NCI-H526 treated with DMSO at 0.1 percent for 48 hours (cell line): ENCODE data around the gene PTPRS.
"Not testable (repeated sequence)": the region's sequence is repeated elsewhere in the genome, so short reads cannot be mapped to it uniquely, and the experiment has no call there.

Experiments used
- DNase-seq: peaks from one replicate; lab custom pipeline; 2025; lab: John Stamatoyannopoulos, UW

PTPRS gene

DNA sequence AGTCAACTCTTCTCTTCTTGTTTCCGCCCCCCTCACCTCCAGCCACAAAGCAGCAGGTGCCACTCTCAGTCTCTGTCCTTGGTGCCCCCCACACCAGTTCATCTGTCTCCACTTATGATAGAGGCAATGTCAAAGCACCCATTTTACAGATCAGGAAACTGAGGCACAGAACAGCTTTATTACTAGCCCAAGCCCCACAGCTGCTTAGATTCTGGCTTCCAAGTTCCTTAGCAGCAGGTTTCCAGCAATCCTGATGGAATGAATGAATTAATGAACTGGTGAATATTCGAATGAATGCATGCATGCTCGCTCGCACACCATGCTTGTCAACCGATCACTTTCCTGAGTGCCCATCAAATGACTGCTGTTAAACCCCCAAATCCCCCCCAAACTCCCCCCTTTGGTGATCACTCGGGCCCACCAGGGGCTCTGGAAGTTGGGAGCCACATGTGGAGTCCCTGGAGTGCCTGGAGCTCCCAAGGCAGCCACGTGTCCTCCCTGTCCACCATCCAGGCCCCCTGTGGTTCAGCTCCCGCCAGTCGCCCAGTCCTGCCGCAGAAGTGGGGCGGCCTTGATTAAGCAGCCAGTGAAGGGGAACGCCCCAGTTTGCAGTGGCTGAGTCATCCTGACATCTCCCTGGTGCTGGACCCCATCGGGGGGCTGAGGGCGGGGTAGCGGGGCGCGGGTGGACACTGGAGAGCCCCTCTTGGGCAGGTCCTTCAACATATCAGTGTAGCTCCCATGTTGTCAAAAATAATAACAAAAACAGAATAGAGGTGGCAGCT, 6.8 kb downstream of the PTPRS start:
- DNase-seq = no peak

DNA sequence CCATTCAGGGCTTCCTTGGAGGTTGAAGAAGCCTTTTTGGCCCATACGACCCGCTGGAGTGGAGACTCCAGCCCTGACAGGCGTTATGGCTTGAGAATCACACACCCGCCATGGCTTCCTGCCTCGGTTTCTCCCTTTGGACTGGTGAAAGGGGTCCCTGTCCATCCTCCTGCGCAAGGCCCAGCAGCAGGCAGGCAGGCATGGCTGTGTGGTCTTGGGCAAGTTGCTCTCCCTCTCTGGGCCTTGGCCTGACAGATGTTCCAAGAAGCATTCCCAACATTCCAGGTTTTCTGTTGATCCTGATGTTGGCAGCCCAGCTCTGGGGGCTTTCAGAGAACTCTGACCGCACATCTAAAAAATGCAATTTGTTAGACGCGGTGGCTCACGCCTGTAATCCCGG, 8.1 kb downstream of the PTPRS start:
- no peak for DNase-seq

DNA sequence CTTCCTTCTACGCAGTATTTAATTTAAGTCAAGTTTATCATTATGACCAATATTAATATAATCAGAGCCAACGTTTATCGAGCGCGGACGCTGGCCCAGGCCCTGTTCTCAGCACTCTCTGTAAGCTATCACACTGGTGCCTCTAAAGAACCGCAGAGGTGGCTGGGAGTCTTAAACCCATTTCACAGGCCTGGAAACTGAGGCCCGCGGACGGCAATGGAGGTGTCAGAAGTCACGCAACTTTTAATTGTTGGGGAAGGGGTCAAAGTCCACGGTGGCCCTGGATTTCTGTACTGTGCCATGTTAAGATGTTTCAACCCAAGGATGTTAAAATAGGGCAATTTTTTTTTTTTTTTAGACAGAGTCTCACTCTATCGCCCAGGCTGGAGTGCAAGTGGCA, 8.8 kb downstream of the PTPRS start:
- DNase-seq = no peak

DNA sequence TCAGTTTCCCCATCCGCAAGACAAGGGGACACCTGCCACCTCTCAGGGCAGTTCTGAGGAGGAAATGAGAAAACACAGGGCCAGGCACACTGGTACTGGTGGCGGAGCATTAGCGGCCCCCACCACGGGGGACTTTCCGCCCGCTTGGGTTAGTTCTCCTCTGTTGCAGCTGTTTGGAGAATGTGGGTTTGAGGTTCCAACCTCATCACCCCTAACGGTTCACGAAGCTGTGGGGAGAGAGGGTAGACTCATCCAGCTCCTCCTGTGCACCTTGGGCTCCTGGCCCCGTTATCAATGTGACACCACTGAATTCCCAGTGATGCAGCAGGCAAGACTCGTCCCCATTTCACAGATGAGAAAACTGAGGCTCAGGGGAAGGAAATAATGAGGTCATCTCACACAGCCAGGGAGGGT, 10.3 kb downstream of the PTPRS start:
- no peak for DNase-seq

DNA sequence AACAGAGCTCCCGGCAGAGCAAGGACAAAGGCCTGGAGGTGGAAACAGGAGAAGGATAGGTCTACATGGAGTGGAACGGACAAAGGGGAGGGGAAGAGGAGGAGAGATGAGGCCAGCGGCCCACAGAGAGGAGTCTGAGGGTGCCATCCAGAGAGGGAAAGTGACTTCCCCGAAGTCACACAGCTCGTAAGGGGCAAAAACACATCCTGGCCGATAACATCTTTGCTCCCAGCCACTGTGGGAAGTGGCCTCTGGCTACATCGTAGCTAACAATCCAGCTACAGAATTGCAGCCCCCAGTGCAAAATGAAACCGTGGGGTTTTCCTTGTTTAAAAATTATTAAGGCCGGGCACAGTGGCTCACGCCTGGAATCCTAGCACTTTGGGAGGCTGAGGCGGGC, 11.5 kb downstream of the PTPRS start:
- no peak for DNase-seq

DNA sequence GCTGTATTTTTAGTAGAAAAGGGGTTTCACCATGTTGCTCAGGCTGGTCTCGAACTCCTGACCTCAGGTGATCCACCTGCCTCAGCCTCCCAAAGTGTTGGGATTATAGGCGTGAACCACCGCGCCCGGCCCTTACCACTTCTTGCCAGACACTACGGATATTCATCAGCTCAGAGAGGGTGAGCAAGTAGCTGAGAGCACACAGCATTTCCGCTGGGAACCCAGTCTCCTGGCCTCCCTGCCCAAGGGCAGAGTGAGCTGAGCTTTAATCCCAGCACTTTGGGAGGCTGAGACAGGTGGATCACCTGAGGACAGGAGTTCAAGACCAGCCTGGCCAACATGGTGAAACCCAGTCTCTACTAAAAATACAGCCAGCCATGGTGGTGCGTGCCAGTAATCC, 12.2 kb downstream of the PTPRS start:
- not testable (repeated sequence) for DNase-seq

DNA sequence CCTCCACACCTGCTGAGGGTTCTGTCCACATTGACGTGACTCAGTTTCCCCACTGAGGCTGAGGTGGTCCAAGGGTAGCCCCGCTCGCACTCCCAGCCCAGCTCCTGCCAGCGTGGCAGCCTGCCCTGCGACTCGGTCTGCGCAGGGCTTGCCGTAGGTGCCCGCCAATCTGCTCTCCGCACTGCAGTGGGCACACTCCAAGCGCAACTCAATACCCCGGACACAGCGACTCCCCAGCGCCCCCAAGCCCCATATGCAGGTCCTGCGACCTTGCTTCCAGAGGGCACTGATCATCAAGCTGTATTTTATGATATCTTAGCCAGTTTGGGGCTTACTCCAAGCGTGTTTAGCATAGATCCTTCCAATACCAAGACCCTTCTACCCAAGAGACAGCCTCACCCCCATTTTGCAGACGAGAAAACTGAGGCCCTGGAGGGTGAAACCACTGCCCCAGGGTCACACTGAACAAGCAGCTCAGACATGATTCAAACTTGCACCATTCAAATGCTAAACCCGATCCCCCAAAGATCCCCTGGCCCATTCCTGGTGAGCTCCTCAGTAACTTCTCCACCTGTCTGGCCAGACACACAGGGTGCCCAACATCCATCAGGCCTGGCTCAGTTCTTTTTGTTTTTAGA, 13.5 kb downstream of the PTPRS start:
- peak; percentile 3 for DNase-seq

DNA sequence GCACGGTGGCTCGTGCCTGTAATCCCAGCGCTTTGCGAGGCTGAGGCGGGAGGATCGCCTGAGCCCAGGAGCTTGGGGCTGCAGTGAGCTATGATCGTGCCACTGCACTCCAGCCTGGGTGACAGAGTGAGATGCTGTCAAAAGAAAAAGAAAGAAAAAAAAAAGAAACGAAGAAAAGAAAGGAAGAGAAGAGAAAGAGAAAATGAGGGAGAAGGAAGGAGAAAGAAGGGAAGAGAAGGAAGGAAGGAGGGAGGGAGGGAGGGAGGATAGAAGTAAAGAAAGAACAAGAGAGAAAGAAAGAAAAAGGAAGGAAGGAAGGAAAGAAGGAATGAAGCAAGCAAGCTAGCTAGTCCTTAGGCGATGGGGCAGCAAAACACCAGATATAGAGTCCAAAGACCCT, 14.1 kb downstream of the PTPRS start:
- no peak for DNase-seq

DNA sequence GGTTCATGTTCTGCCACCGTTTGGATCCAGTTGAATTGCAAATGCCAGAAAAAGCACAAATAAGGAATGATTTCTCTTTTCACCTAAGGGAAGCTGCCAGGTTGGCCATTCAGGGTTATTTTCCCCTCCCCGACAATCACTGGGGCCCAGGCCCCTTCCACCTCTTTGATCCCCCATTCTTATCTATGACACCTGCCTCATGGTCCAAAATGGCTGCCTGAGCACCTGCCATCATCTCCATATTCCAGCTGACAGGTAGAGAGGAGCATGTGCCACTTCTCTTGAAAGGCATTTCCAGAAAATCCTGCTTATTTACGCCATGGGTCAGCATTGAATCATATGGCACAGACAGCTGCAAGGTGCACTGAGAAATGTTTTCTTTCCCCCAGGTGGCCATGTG, 15.7 kb downstream of the PTPRS start:
- DNase-seq = no peak

DNA sequence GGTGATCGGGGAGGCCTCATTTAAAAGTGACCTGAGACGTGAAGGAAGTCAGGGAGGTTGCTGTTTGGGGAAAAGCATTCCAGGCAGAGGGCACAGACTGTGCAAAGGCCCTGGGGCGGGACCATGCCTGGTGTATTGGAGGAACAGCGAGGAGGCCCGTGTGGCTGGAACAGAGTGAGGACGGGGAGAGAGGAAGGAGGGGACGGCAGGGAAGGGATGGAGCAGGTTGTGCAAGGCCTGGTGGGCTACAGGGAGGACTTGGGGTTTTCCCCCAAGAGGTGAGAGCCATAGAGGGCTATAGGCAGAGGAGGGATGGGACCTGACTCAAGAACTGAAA, 17.2 kb downstream of the PTPRS start:
- DNase-seq = no peak

DNA sequence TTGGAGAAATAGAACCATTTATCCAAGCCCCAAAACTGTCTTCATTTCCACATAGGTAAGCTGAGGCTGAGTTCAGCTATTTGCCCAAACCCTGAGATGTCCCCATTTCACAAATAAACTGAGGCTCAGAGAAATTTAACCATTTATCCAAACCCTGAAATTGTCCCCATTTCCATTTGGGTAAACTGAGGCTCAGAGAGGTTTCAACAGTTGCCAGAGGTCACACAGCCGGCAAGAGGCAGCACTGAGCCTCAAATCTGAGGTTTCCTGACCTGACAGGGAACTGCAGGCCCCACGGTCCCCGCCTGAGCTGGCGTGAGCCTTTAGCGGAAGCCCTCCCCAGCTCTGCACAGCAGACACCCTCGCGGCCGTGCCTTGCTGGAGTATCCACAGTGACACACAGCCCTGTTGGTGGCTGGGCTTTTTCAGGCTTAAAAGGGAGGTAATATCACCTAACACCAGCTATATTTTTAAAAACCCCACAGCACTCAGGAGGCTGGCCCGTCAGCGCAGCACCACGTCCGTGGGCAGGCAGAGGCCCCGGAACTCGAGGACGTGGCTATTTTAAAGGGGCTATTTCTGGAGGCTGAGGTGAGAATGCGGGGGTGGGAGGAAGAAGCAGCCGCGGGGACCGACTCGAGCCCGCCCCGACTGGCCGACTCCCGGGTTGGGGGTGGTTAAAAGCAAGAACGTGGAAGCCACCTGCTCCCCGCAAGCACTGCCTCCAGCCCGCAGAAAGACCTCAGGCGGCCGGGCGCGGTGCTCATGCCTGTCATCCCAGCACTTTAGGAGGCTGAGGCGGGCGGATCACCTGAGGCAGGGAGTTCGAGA, 18.5 kb downstream of the PTPRS start:
- DNase-seq = no peak

DNA sequence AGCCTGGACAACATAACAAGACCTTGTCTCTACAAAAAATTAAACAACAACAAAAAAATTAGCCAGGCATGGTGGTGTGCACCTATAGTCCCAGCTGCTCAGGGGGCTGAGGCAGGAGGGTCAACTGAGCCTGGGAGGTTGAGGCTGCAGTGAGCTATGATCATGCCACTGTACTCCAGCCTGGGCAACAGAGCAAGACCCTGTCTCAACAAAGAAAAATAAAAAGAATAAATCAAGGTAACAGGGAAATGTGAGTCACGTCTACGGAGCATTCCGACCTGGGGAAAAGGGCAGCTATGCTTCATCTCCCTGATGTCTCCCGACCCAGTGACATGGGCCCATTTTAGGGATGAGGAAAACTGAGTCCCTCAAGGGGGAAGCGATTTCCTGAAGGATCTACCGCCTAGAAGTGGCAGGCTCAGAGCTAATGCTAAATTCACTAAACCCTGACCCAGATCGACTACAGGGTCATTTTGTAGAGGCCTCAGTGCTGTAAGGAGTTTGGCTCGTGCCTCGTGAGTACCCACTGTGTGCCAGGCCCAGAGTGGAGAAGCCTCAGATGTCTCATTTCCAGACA, 19.5 kb downstream of the PTPRS start:
- DNase-seq = no peak

DNA sequence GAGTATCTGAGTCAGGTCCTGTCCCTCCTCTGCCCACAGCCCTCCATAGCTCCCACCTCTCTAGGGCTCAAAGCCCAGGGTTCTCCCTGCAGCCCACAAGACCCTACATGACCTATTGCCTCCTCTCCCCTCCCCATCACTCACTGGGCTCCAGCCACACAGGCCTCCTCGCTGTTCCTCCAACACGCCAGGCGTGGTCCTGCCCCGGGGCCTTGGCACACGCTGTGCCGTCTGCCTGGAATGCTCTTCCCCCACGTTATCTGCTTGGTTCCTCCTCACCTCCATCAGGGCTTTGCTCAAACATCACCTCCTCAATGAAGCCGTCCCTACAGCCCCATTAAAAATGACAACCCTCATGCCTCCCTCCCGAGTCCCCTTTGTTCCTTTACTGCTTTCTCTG, 21.1 kb downstream of the PTPRS start:
- DNase-seq = no peak

DNA sequence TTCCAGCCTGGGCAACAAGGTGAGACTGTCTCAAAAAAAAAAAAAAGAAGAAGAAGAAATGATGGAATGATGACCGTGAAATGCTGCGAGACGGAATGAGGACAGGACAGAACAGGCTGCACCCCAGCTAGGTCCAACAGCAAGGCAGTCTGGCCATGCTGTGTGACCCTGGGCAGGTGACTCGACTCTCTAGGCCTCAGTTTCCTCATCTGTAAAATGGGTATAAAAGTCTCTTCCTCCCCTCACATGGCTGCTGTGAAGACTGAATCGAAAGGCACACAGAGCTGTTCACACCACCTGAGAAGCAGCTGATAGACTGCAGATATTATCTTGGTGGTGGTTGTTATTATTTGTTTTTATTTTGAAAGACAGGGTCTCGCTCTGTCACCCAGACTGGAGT, 22.3 kb downstream of the PTPRS start:
- DNase-seq = no peak

DNA sequence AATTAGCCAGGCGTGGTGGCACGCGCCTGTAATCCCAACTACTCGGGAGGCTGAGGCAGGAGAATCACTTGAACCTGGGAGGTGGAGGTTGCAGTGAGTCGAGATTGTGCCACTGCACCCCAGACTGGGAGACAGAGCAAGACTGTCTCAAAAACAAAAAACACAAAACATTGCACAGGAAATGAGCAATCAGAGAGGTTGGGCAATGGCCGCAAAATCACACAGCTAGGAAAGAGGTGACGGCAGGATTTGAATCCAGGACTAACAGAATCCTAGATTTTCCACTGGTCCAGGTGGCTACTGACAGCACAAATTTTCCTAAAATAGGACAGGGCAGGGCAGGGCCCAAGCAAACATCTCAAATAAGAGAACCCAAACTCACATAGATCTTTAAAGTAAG, 23.3 kb downstream of the PTPRS start:
- DNase-seq = no peak

DNA sequence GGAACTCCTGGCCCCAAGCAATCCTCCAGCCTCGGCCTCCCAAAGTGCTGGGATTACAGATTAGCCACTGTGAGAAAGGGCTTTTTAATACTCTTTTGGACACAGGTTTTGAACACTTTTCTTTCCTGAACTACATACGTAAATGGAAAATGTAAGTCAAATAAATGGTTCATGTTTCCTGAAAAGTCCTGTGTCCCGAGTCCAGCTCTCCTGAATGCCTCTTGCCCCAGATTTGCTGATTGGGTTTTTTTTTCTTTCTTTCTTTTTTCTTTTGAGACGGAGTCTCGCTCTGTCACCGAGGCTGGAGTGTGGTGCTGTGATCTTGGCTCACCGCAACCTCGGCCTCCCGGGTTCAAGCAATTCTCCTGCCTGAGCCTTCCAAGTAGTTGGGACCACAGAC, 24.5 kb downstream of the PTPRS start:
- no peak for DNase-seq

DNA sequence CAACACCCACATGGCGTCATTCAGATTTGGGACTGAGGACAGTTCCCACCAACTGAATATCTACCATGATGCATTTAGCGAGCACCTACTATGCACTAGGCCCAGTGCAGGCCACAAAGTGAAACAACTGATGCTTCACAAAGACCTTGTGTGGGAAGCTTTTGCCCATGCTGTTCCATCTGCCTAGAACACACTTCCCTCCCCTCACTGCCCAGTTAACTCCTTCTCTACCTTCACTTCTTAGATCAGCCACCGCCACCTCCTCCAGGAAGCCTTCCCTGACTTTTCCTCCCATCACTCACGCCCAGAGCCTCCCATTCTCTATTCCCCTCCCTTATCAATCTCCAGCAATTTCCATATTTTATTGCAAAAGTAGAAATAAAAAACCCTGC, 25.7 kb downstream of the PTPRS start:
- DNase-seq = no peak

DNA sequence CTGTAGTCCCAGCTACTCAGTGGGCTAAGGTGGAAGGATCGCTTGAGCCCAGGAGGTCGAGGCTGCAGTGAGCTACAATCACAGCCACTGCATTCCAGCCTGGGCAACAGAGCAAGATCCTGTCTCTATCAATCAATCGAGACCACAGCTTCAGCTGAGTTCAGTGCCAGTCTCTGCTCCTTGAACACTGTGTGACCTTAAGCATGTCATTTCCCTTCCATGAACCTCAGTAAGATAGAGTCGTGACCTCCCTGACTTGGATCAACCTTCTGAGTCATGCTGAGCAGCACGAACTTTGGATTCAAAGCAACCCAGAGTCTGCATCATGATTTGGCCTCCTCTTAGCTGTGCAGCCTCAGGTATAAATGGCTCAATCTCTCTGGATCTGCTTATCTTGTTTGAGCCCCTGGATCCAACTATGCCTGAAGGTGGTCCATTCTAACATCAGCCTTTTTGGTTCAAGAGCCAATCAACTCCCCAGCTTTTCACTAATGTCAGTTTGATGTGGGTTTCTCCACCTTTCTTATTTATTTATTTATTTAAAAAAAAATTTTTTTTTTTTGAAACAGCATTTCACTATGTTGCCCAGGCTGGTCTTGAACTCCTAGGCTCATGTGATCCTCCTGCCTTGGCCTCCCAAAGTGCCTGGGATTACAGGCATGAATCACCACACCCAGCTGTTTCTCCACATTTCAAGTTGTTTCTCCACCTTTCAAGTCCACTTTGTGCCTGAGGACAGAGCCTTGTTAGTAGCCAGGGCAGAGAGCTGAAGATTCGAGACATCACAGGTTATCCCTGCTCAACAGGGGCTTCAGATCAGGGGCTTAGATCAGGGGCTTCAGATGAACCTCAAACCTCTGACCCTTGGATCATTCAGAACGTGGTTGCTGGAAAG, 26.4 kb downstream of the PTPRS start:
- DNase-seq = no peak

DNA sequence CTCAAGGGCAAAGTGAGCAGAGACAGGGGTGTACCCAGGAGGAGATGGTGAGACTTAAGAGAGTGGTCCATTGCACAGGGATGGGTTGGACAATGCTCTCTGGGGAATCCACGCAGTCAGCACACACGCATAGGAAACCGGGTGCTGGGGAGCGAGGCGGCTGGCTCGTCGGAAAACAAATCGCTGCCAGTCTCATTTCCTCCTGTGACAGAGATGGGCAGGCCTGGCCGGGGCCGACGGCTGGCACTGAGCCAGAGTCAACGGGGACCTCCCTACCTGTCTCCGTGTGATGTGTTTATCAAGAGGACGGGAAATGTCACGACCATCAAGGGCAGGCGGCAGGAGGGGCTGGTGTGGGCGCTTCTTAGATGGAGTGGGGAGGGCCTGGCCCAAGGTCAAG, 27.3 kb downstream of the PTPRS start:
- DNase-seq = no peak

DNA sequence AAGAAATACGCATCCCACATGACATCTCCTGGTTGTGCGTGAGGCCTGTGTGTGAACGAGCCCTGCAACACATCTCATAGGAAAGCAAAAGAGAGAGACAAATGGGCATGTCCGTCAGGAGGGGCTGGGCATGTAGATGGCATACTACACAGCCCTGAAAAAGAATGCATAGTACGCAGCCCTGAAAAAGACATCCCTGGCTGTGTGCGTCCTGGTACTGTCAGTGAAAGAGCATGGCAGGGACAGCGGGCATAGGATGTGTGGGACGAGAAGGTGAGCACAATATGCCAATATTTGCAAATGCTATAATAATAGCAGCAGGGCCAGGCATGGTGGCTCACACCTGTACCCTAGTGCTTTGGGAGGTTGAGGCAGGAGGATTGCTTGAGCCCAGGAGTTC, 28.6 kb downstream of the PTPRS start:
- no peak for DNase-seq

DNA sequence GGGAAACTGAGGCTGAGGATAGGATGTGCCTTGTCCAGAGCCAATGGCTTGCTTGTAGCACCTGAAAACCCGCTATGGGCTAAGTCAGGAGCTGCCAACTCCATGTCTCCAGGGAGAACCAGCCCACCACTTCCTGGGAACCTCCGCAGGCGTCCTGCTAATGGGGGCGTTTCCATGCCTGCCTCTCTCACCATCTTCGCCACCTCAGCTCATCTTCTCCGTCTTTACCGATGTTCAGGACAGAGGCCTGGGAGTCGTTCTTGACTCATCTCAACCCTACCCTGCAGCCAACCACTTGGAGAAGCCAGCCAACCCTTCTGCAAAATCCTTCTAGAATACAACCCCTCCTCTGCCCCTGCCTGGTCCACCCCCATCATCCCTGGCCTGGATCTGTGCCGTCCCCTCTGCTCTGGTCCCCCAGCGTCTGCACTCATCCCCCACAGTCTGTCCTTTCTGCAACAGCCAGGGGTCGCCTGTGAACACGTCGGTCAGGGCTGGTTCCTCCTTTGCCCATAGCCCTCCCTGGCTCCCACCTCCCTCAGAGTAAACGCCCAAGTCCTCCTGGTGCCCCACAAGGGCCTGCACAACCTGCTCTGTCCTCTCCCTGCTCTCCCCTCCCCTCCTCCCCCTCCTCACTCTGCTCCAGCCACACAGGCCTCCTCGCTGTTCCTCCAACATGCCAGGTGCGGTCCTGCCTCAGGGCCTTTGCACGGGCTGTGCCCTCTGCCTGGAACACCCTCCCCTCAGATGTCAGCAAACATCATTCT, 31.0 kb downstream of the PTPRS start:
- DNase-seq = no peak
